Activated naive CD4-positive, alpha-beta T cell treated with anti-CD3 and anti-CD28 coated beads, Interleukin-2, amount 50 U/mL, for 16 hours (primary cell): ENCODE data around the gene TIMP2.
"Not testable (repeated sequence)": the region's sequence is repeated elsewhere in the genome, so short reads cannot be mapped to it uniquely, and the experiment has no call there.

ENCODE experiments used
- DNase-seq: peaks from one replicate; pipeline ENCODE4 v3.0.0-alpha.2; 2020

Gene TIMP2, protein sequence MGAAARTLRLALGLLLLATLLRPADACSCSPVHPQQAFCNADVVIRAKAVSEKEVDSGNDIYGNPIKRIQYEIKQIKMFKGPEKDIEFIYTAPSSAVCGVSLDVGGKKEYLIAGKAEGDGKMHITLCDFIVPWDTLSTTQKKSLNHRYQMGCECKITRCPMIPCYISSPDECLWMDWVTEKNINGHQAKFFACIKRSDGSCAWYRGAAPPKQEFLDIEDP

DNA sequence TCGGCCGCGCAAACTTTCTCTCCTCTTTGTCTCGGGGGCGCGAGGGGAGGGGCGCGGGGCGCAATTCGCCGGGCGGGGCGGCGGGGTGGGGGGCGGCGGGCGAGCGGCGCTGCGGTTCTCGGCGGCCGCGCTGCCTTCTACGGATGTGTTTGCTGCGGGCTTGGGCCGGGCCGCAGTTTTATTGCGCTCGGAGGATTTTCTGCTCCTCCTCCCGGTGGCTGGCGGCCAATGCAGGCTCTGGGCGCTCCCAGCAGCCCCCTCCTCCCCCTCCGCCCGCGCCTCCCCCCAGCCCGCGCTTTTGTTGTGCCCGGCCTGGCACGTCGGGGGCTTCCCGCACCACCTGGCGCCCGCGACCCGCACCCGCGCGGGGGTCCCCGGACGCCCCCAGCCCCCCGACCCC is at the start of gene TIMP2:
TIMP2 (minus strand) TSS at position 154 of the 400 bp plus-strand sequence. CDS start 299 bp downstream, outside the sequence.
- peak; percentile 71 for DNase-seq

DNA sequence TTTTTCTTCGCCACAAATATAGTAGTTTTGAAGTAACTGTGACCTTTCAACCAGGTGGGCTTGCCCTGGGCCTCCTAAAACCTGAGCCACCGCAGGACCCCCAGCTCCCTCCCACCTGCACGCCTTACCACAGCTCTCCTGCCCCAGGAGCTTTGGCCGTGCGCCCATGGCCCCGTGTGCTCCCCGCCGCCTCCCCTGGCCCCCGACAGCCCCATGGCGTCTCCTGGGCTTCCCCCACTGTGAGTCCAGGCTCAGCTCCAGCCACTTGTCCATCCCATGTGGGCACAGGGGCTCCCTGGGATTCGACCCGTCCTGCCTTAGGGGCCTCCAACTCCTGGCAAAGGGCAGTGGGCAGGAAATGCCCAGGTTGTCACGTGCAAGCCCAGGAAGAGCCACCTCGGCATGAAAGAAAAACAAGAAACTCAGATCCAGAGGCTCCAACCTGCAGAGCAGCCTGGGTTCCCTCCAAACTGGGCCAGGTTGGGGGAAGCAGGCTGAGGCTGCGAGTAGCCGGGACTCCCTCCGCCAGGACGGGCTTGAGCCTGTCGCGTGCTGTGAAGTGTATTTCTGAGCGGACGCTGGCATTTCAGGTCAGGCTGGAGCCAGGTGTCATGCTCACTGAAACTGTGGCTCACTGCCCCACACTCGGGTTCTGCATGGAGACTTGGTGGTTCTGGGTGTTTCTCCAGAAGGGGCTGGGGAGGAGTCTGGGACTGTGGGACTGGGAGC is 48.8 kb upstream of the TIMP2 start:
- no peak for DNase-seq

DNA sequence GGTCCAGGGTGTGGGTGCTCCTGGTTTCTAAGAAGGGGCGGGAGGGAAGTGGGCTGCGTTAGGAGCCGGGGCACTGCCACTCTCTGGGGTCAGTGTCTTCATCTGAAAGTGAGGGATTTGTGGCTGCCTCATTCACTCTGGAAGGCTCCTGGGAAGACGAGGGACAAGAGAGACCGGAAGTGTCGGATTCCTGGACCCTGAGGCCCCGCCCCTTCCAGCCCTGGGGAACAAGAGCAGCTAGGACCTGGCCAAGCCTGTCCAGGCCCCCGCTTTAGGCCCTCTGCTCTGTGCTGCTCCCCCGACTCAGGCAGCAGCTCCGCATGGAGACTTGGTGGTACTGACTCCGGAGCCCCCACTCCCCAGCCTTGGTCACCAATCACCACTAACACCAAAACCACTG is 48.0 kb upstream of the TIMP2 start:
- no peak for DNase-seq

DNA sequence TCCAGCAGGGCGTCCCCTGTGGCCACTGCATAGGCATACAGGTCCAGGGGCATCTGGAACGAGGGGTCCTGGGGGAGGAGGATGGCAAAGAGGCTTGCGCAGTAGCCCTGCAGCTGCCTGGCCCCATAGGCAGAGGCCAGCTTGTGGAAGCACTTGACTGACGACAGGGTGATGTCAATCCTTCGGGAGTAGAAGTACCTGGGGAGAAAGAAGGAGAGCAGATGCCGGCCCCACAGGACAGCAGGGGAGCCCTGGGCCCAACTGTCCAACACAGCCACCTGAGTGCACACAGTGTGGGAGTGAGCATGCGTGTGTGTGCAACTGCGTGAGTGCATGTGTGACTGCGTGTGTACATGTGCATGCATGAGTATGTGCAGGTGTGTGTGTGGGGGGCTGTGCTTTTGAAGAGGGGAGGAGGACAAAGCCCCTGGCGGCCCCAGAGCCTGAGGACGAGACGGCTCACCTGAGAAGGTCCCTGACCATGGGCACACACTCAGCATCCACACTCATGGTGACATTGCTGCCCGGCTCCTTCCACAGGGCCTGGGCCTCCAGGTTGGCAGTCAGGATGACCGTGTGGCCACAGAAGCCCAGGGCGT is 47.4 kb upstream of the TIMP2 start:
- DNase-seq: no peak

DNA sequence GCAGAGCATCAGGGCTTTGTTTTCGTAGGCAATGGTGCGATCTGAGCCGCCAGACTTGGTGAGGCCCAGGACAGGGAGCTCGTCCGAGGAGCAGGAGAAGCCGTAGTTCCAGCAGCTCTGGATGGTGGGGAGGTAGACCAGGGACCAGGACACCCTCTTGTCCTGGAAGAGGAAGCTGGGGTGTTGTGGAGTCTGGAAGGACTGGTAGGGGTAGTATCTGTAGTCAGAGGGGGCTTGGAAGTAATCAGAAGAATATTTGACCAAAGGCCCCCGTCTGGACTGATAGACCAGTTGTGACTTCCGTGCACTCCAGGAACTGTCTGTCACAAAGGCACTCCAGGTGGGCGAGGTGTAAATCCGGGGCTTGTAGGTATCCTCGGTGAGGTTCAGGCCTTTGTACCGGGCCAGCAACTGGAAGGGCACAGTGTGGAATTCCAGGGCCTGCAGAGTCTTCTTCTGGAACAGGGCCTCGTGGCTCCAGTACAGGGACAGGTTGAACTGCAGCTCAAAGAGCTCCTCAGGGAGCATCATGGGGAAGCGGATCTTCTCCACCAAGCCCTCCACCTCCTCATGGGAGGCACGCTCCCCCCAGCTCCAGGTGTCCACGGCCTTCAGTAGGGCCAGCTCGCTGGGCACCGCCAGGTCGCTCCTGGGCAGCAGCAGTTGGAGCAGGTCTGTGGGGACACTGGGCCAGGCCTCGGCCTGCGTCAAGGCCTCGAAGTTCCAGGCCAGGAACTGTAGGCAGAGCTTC is 46.7 kb upstream of the TIMP2 start:
- no peak for DNase-seq

DNA sequence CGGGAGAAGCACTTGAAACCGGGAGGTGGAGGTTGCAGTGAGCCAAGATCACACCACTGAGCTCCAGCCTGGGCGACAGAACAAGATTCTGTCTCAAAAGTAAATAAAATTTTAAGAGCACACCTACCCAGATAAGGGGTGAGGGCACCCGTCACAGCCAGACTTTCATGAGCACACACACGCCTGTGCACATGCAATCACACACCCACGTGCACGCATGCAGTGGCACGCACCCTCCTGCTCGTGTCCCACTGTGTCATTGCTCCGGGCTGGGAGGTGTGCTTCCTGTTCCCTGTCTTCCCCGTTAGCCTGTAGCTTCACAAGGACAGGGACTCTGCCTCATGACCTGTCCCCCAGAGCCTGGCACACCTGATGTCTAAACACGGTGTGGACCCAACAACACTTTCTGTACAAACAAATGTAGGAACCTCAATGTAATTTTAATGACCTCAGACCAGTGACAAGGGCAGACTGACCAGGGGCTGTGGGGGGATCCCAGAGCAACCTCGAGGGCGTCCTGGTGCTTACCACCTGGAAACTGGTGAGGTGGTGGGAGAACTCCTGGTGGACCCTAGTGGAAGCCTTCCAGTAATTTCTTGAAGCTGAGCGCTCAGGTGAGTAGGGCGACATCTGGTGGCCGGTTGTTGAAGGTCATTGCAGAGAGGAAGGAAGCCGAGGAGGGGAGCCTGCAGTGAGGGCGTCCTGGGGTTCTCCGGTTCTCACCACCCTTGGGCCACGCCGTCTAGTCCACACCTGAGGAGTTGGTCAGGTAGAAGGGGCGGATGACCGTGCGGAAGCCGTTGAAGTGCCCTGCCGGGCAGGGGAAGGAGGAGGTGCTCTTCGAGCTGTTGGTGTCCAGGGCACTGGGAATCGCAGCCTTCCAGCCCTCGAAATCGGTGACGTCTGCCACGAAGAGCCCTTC is 45.9 kb upstream of the TIMP2 start:
- peak; percentile 80 for DNase-seq

DNA sequence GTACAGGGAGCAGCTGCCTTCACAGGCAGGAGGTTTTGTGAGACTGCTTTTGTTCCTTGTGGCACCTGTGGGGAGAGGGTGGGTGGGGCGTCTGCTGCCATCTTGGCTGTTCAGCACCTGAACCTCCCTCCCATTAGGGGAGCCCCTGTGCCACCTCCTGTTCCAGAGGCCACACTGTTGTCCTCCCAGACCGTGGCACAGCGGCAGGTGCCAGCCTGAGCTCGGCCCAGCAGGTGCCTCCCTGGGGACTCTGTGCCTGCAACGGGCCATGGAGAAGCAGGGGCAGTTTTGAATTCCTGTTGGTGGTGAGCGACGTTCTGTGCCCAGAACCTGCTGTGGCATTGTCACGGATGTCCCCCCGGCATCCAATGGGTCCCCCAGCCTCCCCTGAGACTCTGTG is 44.7 kb upstream of the TIMP2 start:
- no peak for DNase-seq

DNA sequence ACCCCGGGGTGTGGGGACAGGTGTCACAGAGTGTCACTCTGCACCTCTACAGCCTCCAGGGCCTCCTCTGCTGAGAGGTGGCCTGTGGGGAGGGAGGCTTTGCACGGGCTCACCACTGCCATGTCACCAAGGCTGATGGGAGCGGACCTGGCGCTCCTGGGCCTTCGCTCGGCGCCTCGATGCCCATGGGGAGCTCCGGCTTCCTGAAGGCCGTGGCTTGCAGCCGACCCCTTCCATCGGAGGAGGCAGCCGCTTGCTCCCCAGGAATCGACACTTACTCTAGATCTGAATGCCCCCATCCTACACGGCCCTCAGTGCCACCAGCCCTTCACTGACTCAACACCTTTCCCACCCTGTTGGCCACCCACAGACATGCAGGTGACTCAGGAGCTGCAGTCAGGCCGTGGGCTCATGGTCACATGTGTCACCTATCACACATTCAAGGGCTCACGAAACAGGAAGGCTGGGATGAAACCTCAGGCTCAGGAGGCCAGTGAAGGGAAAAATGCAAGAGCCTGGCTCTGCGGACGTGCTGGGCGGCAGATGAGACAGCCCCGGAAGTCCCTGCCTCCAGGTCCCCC is 42.7 kb upstream of the TIMP2 start:
- no peak for DNase-seq

DNA sequence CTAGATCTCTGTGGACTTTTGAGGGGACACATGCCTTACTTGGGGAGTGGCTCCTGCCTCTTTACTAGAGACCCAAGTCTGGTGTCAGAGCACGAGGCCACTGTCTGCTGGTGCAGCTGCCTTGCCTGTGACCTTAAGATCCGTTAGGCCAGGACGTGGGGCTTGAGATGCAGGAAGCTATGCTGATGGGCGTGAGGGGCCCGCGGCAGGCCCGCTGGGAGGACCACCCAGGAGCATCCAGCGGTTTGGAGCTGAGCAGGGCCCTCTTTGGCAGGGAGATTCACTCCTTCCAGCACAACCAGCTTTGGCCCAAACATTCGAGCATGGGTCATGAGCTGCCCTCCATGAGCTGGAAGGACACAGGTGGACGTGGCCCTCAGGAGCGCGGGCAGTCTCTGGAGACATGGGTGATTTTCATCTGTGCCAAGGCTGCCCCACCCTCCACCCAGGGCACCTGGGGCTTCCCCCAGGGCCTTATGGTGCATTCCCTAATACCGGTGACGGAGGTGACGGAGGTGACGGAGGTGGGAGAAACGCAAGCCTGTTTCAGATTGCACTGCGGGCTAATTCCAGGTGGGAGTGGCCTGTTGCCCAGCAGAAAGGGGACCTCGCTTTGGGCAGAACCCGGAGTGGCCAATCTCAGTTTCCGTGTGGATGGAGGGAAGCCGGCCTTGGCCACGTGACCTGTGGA is 41.9 kb upstream of the TIMP2 start:
- DNase-seq: no peak

DNA sequence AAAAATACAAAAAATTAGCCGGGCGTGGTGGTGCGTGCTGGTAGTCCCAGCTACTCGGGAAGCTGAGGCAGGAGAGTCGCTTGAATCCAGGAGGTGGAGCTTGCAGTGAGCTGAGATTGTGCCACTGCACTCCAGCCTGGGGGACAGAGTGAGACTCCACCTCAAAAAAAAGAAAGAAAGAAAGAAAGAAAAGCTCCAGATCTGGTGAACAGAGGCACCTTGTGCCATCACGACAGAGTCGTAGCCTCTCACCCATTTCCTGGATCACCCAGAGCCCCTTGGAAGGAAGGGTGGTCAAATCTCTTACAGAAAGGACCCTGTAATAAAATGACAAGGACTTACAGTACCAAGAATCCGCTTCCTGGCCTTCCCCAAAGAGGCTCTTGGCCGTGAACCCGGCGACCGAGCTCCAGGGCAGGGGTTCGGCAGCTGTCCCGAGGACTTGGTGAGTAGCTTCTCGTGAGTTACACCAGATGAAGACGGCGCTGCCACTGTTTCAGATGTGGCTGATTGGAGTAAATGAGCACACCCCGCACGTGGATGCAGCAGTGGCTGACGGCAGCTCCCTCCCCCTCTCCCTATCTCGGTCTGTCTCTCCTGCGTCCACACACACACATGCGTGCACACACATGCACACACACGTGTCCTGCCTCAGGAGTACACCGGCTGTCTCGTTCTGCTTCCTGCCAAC is 41.1 kb upstream of the TIMP2 start:
- DNase-seq: no peak

DNA sequence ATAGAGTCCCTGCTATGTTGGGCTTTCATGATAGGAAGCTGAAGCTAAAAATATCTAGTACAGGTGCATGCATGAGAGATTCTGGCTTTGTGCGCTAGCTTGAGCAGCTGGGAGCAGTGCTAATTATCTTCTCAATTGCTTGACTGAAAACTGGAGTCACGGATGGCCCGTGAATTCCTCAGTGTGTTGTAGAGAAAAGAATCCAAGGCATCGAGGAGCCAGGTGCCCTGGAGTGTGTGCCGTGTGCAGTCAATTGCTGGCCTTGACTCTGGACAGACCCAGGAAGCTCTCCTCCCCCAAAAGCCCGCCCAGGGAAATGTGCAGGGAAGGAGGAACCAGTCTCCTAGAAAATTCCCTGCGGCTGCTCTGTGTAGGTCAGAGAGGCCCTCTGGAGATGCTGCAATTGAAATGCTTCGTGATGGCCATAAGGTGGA is 40.3 kb upstream of the TIMP2 start:
- DNase-seq: no peak

DNA sequence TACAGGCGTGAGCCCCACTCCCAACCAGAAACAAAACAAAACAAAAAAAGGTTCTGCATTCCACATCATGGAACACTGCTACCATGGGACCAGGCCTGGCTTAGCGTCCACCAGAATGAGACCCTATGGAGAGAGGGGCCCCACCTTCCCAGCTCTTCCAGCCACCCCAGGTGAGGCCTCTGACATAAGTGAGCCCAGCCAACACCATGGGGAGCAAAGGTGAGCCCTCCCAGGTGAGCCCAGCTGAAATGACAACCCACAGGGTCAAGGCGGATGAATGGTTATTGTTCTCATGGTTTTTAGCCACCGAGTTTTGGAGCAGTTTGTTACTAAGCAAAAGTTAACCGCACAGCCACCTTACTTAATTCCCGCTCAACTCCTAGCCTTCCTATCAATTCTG is 38.2 kb upstream of the TIMP2 start:
- DNase-seq: no peak

DNA sequence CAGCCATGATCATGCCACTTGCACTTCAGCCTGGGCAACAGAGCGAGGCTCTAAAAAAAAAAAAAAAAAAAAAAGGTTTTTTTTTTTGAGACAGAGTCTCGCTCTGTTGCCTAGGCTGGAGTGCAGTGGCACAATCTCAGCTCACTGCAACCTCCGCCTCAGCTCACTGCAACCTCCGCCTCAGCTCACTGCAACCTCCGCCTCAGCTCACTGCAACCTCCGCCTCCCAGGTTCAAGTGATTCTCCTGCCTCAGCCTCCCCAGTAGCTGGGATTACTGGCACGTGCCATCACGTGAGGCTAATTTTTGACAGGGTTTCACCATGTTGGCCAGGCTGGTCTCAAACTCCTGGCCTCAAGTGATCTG is 37.8 kb upstream of the TIMP2 start:
- not testable (repeated sequence) for DNase-seq

DNA sequence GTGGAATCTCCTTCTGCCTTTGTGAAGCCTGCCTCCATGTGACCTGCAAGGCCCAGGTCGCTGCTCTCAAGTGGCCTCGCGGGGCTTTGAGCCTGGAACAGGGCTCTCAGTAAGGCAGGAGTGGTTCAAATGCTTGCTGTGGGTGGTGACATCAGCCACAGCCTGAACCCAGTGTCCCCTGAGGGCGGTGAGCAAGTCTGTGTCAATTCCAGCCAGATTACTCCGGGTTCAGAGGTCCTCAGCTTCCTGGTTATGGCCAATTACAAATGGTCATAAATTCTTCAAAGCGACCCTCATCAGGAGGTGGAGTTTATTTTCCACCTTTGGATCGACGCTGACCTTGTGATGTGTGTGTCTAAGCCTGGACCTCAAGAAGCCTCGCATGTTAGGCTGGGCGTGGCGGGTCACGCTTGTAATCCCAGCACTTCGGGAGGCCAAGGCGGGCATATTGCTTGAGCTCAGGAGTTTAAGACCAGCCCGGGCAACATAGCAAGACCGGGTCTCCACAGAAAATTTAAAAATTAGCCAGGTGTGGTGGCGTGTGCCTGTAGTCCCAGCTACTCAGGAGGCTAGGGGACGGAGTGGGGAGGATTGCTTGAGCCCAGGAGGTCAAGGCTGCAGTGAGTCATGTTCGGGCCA is 37.3 kb upstream of the TIMP2 start:
- DNase-seq: no peak

DNA sequence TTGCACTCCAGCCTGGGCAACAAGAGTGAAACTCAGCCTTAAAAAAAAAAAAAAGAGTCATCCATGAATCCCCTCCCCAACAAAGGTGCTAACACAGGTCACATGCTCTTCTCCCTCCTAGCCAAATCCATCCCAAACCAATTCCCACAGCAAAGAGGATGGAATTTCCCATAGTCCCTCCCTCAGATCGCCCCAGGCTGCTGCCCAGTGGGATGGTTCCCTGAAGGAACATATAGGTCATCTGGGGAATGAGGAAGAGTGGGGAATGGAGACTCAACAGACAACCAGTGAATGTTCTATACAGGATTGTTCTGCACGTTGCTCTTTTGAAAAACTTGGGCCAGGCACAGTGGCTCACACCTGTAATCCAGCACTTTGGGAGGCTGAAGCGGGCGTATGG is 36.4 kb upstream of the TIMP2 start:
- DNase-seq: no peak

DNA sequence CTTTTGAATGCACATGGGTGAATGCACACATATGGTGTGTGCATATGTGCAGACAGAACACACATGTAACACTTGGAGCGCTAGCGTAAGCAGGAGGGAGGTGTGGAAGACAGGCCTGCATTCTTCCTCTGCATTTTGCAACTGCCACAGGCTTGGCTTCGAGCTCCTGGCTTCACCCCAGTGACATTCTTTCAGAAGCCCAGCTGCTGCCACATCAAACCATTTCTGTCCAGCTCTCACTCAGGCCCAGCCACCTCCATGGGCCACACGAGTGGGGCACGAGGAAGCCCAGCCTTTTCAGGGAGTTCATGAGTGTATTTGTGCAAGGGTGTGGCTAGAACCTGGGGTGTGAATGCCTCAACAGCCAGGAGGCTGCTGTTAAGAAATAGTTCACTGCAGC is 35.7 kb upstream of the TIMP2 start:
- no peak for DNase-seq

DNA sequence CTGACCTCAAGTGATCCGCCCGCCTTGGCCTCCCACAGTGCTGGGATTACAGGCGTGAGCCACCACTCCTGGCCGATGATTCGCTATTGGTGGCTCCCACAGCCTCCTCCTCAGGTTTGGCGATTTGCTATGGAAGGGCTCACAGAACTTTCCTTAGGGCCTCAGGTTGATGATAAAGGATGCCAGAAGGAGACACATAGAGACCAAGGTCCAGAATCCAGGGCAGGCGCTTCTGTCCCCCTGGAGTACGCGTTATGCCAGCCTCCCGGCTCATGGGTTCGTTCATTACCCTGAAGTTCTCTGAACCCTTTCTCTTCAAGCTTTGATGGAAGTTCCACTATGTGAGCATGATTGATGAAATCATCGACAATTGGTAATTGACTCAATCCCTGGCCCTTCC is 34.6 kb upstream of the TIMP2 start:
- no peak for DNase-seq

DNA sequence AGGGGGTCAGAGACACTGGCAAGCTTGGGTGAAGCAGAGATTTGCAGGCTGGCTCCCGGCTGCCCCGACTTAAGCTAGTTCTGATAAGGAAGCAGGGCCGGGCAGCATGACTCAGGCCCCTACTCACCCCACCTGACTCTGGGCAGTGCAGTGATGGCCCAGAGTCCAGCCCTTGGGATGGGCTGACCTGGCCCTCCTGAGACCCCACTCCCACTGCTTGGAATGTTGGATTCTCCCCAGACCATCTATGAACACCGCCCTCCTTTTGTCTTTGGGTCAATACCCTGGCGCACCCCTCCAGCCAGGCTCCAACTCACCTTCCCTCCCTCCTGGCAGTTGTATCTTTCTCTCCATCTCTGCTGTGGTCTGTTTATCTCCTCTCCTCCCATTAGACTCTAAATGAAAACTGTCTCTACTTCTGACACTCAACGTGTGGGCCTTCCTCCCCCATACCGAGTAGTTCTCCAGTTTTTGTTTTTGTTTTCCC is 33.5 kb upstream of the TIMP2 start:
- no peak for DNase-seq

DNA sequence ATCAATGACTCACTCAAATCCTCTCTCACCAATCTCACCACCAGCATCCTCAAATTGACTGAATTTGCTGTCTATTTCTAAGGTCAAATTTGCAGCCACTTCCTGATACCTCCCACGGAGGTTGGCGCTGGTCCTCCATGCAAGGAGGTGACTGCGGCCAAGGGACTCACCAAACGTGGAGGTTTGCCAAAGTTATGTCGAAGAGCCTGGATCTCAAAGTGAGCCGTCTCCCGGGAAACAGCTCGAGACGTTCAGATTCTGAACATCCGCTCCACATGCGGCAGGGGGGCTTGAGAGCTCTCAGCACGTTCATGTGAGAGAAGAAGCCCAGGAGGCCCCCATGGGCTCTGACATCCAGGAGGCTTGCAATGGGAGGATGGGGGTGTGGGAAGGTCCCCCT is 31.9 kb upstream of the TIMP2 start:
- DNase-seq: no peak

DNA sequence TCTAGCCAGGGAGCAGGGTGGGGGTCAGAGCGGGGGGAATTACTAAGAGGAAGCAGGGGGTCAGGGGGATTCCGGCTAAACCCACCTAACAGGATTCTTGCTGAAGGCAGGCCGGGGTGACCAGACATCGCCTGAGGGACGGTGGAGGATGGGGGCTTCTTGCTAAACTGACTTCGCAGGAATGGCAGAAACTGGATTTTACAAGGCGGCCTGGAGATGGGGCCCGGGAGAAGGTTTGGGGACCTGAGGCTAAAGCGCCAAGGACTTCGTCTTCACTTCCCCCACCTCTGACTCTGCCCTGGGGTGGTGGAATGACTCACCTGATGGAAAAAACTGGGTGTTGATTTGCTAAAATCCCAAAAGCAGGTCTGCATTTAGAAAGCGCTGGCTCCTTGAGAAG is 31.1 kb upstream of the TIMP2 start:
- no peak for DNase-seq
